GM12878 (cell line): ENCODE data around the gene SLC6A1. TPM values are rescaled to one million over a fixed set of nuclear protein-coding genes. Genes with fewer than 3 reads are reported as not detected.

ENCODE experiments used
- ATAC-seq: fragments of 200-7000 bp; cut with Tn5 transposase; 3 replicates; pipeline ENCODE4 v1.9.1; 2020; ENCODE audit warnings: mild to moderate bottlenecking, moderate library complexity
- BruUV-seq: library from RNA; stranded (reverse); fragments of 400-500 nt; replicated peaks from 2 replicates; lab custom pipeline; 2021; lab: Mats Ljungman, UMichigan
- CTCF ChIA-PET: fragments of 300-600 bp; sonication (Branson Sonifier 250); formaldehyde crosslinking; extraction: SDS; loops from one replicate; lab custom pipeline; 2021; ENCODE audit warnings: inconsistent platforms; lab: Yijun Ruan, JAX
- POLR2A ChIA-PET: fragments of 350-600 bp; formaldehyde crosslinking; extraction: SDS; loops from one replicate; lab custom pipeline; 2021; ENCODE audit warnings: inconsistent platforms; lab: Charles Lee
- RAD21 ChIA-PET: fragments of 300-600 bp; sonication (Branson Sonifier 250); formaldehyde crosslinking; loops from one replicate; lab custom pipeline; 2023; ENCODE audit warnings: antibody characterized with exemption; ENCODE audit not compliant: unreplicated experiment; lab: Charles Lee
- SMC1A ChIA-PET: fragments of 300-600 bp; sonication (Branson Sonifier 250); formaldehyde crosslinking; loops from one replicate; lab custom pipeline; 2023; ENCODE audit not compliant: unreplicated experiment, uncharacterized antibody; lab: Charles Lee
- DNase-seq: peaks from one replicate; pipeline ENCODE4 v3.0.0-alpha.2; 2011; ENCODE audit warnings: low read depth, low spot score
- FAIRE-seq: peaks from 3 replicates; lab custom pipeline; 2011; peaks lifted over from hg19 to GRCh38; lab: Jason Lieb, UNC
- H2AFZ ChIP-seq: 2 replicates; pipeline ENCODE4 v1.6.0; 2011; ENCODE audit warnings: low read depth, low read length, control low read depth; ENCODE audit not compliant: control insufficient read depth
- H3K27ac ChIP-seq: 2 replicates; pipeline ENCODE4 v1.5.1; 2011; ENCODE audit warnings: control low read depth; ENCODE audit not compliant: control insufficient read depth, insufficient read depth
- H3K27me3 ChIP-seq, 2 experiments: replicated peaks in 1 of 2; 2 replicates each; pipeline versions ENCODE4 v1.6.0 to v1.6.1; 2011; ENCODE audit warnings: low read length in 1 of 2; ENCODE audit not compliant: control insufficient read depth in 2 of 2, insufficient read depth in 2 of 2
- H3K36me3 ChIP-seq, 2 experiments: 2 replicates each; pipeline ENCODE4 v1.5.1; 2011; ENCODE audit warnings: low read length in 1 of 2; ENCODE audit not compliant: control insufficient read depth in 2 of 2, insufficient read depth in 2 of 2
- H3K4me1 ChIP-seq: 2 replicates; pipeline ENCODE4 v1.6.1; 2011; ENCODE audit warnings: mild to moderate bottlenecking, low read length, moderate library complexity, mixed read lengths; ENCODE audit not compliant: control insufficient read depth, insufficient read depth
- H3K4me2 ChIP-seq: 2 replicates; pipeline ENCODE4 v1.6.0; 2011; ENCODE audit warnings: control low read depth; ENCODE audit not compliant: control insufficient read depth, insufficient read depth
- H3K4me3 ChIP-seq: fragments of 200-600 bp; sonication (generic); 2 replicates; pipeline ENCODE4 v1.5.1; 2016
- H3K79me2 ChIP-seq: 2 replicates; pipeline ENCODE4 v1.6.0; 2011; ENCODE audit warnings: low read length; ENCODE audit not compliant: control insufficient read depth, insufficient read depth
- H3K9ac ChIP-seq: 2 replicates; pipeline ENCODE4 v1.8.0; 2011; ENCODE audit warnings: low read length, control low read depth, mixed read lengths; ENCODE audit not compliant: control insufficient read depth, insufficient read depth
- H3K9me3 ChIP-seq: replicated peaks from 3 replicates; pipeline ENCODE4 v1.5.1; 2011; ENCODE audit warnings: mild to moderate bottlenecking, low read length; ENCODE audit not compliant: control insufficient read depth, insufficient read depth
- H4K20me1 ChIP-seq: 2 replicates; pipeline ENCODE4 v1.6.0; 2011; ENCODE audit not compliant: control insufficient read depth, insufficient read depth
- ATF3 ChIP-seq: IDR thresholded peaks from 2 replicates; pipeline ENCODE4 v1.6.1; 2011; ENCODE audit warnings: low read depth, mild to moderate bottlenecking, low read length, moderate library complexity, borderline replicate concordance; ENCODE audit errors: extremely low read depth
- BACH1 ChIP-seq: fragments of 450-650 bp; IDR thresholded peaks from 2 replicates; pipeline ENCODE4 v1.6.1; 2017; ENCODE audit warnings: mild to moderate bottlenecking, borderline replicate concordance
- CBX3 ChIP-seq: fragments of 200-600 bp; sonication (generic); IDR thresholded peaks from 2 replicates; pipeline ENCODE4 v1.6.1; 2016; ENCODE audit warnings: low read depth, borderline replicate concordance
- EP300 ChIP-seq, 2 experiments: fragments of 150-350 bp in 1 of 2; IDR thresholded peaks; 2 replicates each; pipeline ENCODE4 v1.6.1; 2011 to 2012; ENCODE audit warnings: low read depth in 2 of 2, low read length in 2 of 2, borderline replicate concordance in 1 of 2, improper control_type of control experiment in 1 of 2, inconsistent platforms in 1 of 2; ENCODE audit not compliant: control insufficient read depth in 1 of 2
- HDAC2 ChIP-seq: fragments of 200-600 bp; sonication (generic); IDR thresholded peaks from 2 replicates; pipeline ENCODE4 v1.6.1; 2017
- KLF5 ChIP-seq: fragments of 450-650 bp; IDR thresholded peaks from 2 replicates; pipeline ENCODE4 v1.6.1; 2014; ENCODE audit warnings: mild to moderate bottlenecking; ENCODE audit not compliant: partially characterized antibody
- MTA2 ChIP-seq: fragments of 450-650 bp; IDR thresholded peaks from 2 replicates; pipeline ENCODE4 v1.6.1; 2016; ENCODE audit warnings: low read depth, mild to moderate bottlenecking, moderate library complexity
- PKNOX1 ChIP-seq: fragments of 450-650 bp; IDR thresholded peaks from 2 replicates; pipeline ENCODE4 v1.6.1; 2016; ENCODE audit warnings: mild to moderate bottlenecking
- POLR2A ChIP-seq: IDR thresholded peaks from 2 replicates; pipeline ENCODE4 v1.6.1; 2011; ENCODE audit warnings: low read depth, mild to moderate bottlenecking, low read length
- RELB ChIP-seq: fragments of 450-650 bp; IDR thresholded peaks from 2 replicates; pipeline ENCODE4 v1.6.1; 2017; ENCODE audit warnings: low read depth, mild to moderate bottlenecking, moderate library complexity
- SMARCA5 ChIP-seq: fragments of 450-650 bp; IDR thresholded peaks from 2 replicates; pipeline ENCODE4 v1.6.1; 2017; ENCODE audit warnings: mild to moderate bottlenecking
- SREBF2 ChIP-seq: IDR thresholded peaks from 2 replicates; pipeline ENCODE4 v1.6.1; 2012; ENCODE audit warnings: mild to moderate bottlenecking, low read length
- TBL1XR1 ChIP-seq: IDR thresholded peaks from 2 replicates; pipeline ENCODE4 v1.6.1; 2012; ENCODE audit warnings: low read depth, low read length, improper control_type of control experiment
- ZBTB11 ChIP-seq: fragments of 450-650 bp; formaldehyde crosslinking; IDR thresholded peaks from 2 replicates; pipeline ENCODE4 v1.5.0; 2022; ENCODE audit warnings: mild to moderate bottlenecking, missing genetic modification characterization
- WGBS: methylation state at CpG from one replicate; pipeline ENCODE4 v1.1.6; 2016; ENCODE audit warnings: low lambda C conversion rate; ENCODE audit not compliant: insufficient replicate concordance, insufficient coverage; ENCODE audit errors: missing lambda C conversion rate; 5-methylcytosine and 5-hydroxymethylcytosine counted together
- in situ Hi-C: fragments of 300-500 bp; cut with MboI; formaldehyde crosslinking; loops from 9 replicates; pipeline ENCODE4 v1.14.3; 2018; ENCODE audit warnings: mixed read lengths
- intact Hi-C: fragments of 100-400 bp; cut with micrococcal nuclease; formaldehyde crosslinking; loops from one replicate; pipeline ENCODE4 v1.14.2; 2022; ENCODE audit not compliant: unreplicated experiment
- polyA plus RNA-seq, 11 experiments: library from polyadenylated mRNA; depleted of rRNA in 4 of 11; unstranded in 6 of 11; stranded (reverse) in 5 of 11; fragments of >200 nt; fragmentation: Nextera tagmentation in 4 of 11; fragmentation: Illumina TruSeq in 1 of 11; extraction: Ambion mirVana in 4 of 11; extraction: Trizol in 1 of 11; gene quantifications; 1 replicate in 1 of 11; 2 replicates in 10 of 11; pipeline versions ENCODE4 v1.2.1 to v1.2.3, GENCODE V29; 2011 to 2016; ENCODE audit warnings: inconsistent platforms in 2 of 11, missing spikeins in 2 of 11, low read depth in 1 of 11
- total RNA-seq, 4 experiments: library from RNA; depleted of rRNA in 3 of 4; stranded (reverse); fragments of >200 nt in 3 of 4; fragmentation: Illumina TruSeq in 1 of 4; extraction: Trizol in 1 of 4; gene quantifications; 2 replicates each; pipeline versions ENCODE4 v1.2.1 to v1.2.3, GENCODE V29; 2013 to 2021

Gene SLC6A1
- total and polyA plus RNA-seq, 10 of the 15 experiments (the other 5 are each of a cell fraction or from before 2014, with no cell fraction given), result not detected

- TF ChIP-seq ATF3 (no peak), EP300 (IDR thresholded peaks at IDR 0.05; ENCODE audit: borderline replicate concordance in 1 of 2, control insufficient read depth in 1 of 2, low read depth in 2 of 2, low read length in 2 of 2) (no peak)
- TF ChIP-seq, all 136 proteins: peak for 0
These were observed 17.4 kb downstream of the SLC6A1 start (continued) for GRCh38 chr3:11009898-11010297.

GRCh38 chr3:11010426-11011165 lies 18.0 kb downstream of the SLC6A1 start:
- ATAC-seq (no peak), FAIRE-seq (no peak), DNase-seq (no peak)
- Histone ChIP-seq H3K27ac (no peak overlapping the region), H3K4me2 (no peak overlapping the region), H2AFZ (no peak overlapping the region), H3K27me3 (peaks cover 0 to 2% of the 10 kb centered on the region in 2 experiments; a peak in 2 of 4 replicates), H3K9ac (no peak overlapping the region), H3K9me3 (no peaks in the 10 kb centered on the region; the same call in 2 of the 3 replicates), H3K36me3 (no peaks in the 10 kb centered on the region), H3K4me3 (no peak overlapping the region), H4K20me1 (no peaks in the 10 kb centered on the region), H3K4me1 (no peaks in the 10 kb centered on the region), H3K79me2 (no peaks in the 10 kb centered on the region)
- 29% methylated on average over 15 of the region's 15 CpGs for WGBS
- ChIA-PET POLR2A (no interaction called here), CTCF (no interaction called here), RAD21 (no interaction called here), SMC1A (no interaction called here)
- in situ Hi-C loops (no loop called here), intact Hi-C loops (no loop called here)
- BruUV-seq, result no TSS peak
- TF ChIP-seq RELB (no peak), SREBF2 (no peak), BACH1 (no peak), TBL1XR1 (no peak), ZBTB11 (CRISPR knock-in tag) (no peak), SMARCA5 (no peak), POLR2A (no peak), KLF5 (no peak), CBX3 (no peak), PKNOX1 (no peak), HDAC2 (no peak), MTA2 (no peak)
